GM13977 (cell line): ENCODE data around the gene PTGIS.
"Not testable (repeated sequence)": the region's sequence is repeated elsewhere in the genome, so short reads cannot be mapped to it uniquely, and the experiment has no call there.

ENCODE experiments used
- DNase-seq: peaks from one replicate; pipeline ENCODE4 v3.0.0; 2012; ENCODE audit warnings: low spot score
- in situ Hi-C: fragments of 300-500 bp; cut with MboI; formaldehyde crosslinking; loops from one replicate; pipeline ENCODE4 v1.12.0; 2022; ENCODE audit warnings: low sequenced_read_pairs, low pct_unique_long_range_greater_than_20kb, mixed read lengths, inconsistent platforms; ENCODE audit not compliant: unreplicated experiment
- TF ChIP-seq, protein P1 (sequence below): IDR thresholded peaks from 2 replicates; pipeline ENCODE4 v1.5.1; 2012; ENCODE audit warnings: mild to moderate bottlenecking, control low read depth; ENCODE audit not compliant: insufficient read depth; ENCODE audit errors: extremely low read depth, missing control alignments

Gene PTGIS

DNA sequence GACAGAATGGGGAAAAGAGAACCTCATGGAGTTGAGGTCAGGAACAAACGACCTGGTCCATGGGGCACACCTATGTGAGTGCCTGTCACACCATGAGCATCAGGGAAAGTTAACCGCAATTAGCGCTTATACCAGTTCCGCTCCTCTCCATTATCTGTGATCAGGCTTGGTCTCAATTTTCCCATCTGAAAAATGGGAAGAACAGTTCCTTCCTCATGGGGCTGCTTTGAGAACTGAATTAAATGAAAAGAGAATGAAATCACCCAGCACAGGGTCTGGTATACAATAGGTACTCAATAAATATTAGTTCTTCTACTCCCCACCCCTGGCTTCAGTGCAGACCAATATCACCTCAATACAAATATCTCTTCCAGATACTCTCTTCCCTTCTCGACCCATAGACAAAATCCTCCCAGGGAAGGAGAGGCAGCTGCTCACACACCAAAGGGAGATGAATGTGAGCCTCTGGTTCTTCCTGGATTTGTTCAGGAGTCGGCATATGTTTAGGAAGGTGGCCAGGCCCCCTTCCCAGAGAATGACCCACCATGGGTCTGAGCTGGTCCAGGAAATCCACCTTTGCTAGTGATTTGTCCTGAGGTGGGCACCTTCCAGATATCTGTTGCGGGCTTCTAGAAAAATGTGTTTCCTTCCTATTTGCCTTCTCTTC lies 2.4 kb upstream of the PTGIS start:
- TF ChIP-seq, protein P1, sequence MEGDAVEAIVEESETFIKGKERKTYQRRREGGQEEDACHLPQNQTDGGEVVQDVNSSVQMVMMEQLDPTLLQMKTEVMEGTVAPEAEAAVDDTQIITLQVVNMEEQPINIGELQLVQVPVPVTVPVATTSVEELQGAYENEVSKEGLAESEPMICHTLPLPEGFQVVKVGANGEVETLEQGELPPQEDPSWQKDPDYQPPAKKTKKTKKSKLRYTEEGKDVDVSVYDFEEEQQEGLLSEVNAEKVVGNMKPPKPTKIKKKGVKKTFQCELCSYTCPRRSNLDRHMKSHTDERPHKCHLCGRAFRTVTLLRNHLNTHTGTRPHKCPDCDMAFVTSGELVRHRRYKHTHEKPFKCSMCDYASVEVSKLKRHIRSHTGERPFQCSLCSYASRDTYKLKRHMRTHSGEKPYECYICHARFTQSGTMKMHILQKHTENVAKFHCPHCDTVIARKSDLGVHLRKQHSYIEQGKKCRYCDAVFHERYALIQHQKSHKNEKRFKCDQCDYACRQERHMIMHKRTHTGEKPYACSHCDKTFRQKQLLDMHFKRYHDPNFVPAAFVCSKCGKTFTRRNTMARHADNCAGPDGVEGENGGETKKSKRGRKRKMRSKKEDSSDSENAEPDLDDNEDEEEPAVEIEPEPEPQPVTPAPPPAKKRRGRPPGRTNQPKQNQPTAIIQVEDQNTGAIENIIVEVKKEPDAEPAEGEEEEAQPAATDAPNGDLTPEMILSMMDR = no peak
- DNase-seq = no peak
- in situ Hi-C loops = no loop called here

DNA sequence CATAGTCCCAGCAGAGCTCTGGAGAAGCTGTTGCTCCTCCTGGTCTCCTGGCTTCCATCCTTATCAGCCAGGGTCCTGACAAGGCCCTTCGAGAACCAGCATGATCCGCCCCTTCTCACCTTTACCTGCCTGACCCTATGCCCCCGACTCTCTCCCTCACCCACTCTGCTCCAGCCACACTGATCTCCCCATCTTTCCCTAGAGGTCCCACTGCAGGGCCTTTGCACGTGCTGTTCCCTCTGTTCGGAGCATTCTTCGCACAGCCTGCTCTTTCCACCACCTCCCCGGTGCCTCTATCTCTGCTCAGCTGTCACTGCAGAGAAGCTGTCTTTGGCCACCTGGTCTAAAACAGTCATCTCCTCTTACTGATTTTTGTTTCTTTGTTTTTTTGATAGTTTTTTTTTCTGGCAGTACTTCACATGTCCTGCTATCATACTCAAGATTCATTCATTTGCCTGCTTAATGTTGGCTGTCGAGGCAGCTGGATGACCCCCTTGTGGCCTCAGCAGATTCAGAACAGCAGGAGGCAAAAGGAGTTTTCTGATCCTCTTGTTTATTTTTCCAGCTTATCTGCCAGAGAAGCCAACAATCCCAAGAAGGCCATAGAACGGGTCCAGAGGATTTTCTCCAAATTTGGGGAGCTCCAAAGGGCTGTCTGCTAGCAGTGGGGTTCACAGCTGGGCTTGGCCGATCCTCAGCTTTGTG lies 1.6 kb upstream of the PTGIS start:
- no peak for DNase-seq
- TF ChIP-seq, protein P1 = no peak
- in situ Hi-C loops = no loop called here

GRCh38 chr20:49568278-49569151 lies 578 bp upstream of the PTGIS start:
- TF ChIP-seq, protein P1 = no peak
- in situ Hi-C loops = no loop called here
- DNase-seq = no peak

GRCh38 chr20:49566401-49567364 lies 1.3 kb downstream of the PTGIS start:
- in situ Hi-C loops = no loop called here
- DNase-seq = no peak
- TF ChIP-seq, protein P1 = no peak

- DNase-seq, in situ Hi-C loops: not testable (repeated sequence)
These were observed 2.9 kb downstream of the PTGIS start for GRCh38 chr20:49564991-49565390.

DNA sequence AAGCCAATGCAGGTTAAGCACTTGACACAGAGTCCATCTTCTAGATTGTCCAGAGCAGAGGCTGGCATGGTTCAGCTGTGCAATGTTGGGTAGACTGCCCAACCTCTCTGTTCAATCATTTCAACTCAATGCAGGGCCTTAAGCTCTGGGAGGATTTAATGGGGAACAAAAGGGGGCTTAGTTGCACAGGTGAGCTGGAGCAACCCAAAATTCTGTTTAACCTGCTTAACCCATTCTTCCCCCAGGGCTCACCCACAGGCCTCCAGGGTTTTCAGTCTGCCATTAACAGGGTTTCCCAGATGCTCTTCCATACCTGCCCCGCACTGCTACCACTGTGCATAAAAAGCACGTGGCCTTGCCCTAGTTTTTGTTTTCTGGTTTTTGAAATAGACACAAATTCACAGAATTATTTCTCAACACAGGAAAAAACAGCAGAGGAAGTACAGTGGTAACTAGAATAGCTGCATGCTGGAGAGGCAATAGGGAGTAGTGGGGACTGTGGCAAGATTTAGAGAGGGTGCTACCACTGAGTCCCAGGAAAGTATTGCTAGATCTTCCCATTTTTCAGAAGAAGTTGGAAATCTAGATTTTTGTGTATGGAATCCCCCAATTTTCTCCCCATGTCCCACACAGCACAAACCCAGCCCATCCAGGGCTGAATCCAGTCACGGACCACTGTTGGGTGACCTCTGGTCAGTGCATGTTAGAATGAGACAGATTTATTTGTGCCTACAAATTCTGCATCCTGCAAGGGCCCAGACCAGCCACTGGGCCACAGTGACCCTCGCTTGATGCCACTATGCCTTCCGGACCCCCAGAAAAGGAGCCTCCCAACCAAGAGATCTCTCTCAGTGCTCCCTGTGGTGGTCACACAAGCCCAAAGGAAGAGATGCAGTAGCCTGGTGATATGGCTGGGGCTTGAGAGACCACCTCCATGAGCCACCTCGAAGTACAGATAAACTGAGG lies 4.6 kb downstream of the PTGIS start:
- DNase-seq = no peak
- TF ChIP-seq, protein P1 = no peak
- in situ Hi-C loops = no loop called here
